ENCODE measurements around the gene VPS54. TPM values are rescaled to one million over a fixed set of nuclear protein-coding genes. Genes with fewer than 3 reads are reported as not detected.

The VPS54 gene
- total and polyA plus RNA-seq, 4 donors = 12.5 to 49.3 (median 15.7) TPM

DNA sequence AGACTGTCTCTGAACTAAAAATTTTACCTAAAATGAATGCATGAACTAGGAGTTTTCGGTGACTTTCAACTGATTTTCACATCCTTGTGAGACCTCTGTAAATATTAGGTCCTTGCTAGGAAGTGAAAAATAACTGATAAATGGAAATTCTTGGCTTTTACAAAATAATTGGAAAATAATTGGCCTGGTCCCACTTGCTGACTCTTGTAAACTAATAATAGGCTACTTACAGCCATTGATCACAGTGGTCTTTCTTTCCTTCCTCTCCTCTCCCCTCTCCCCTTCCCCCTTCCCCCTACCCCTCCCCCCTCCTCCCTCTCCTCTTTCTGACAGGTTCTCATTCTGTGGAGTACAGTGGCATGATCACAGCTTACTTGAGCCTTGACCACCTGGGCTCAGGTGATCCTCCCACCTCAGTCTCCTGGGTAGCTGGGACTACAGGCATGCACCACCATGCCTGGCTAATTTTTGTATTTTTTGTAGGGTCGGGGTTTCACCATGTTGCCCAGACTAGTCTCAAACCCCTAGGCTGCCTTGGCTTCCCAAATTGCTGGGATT is 139.3 kb downstream of the VPS54 start:
- Histone ChIP-seq H3K27ac (ENCODE audit: low read depth in 1 of 2, low read length in 1 of 2) (no peak overlapping the region), H3K27me3 (ENCODE audit: control insufficient read depth in 3 of 3, insufficient read depth in 3 of 3, low read length in 2 of 3) (no peaks in the 10 kb centered on the region), H3K36me3 (ENCODE audit: control insufficient read depth in 4 of 4, insufficient read depth in 4 of 4, low read length in 4 of 4) (peaks cover 6 to 44% (median 12%) of the 10 kb centered on the region in 4 donors), H3K9me3 (ENCODE audit: control insufficient read depth in 4 of 4, insufficient read depth in 3 of 4, low read length in 3 of 4) (no peaks in the 10 kb centered on the region), H3K4me1 (ENCODE audit: control insufficient read depth in 5 of 5, insufficient read depth in 5 of 5, low read length in 5 of 5) (peaks cover 0 to 16% (median 0%) of the 10 kb centered on the region in 5 donors), H3K9ac (ENCODE audit: insufficient read depth in 1 of 2, low read length in 2 of 2) (no peak overlapping the region), H3K4me3 (no peak overlapping the region)
- TF ChIP-seq CTCF (IDR thresholded peaks at IDR 0.05; ENCODE audit: control extremely low read depth, extremely low read depth) = no peak
- ATAC-seq (ENCODE audit: insufficient read depth, low FRiP score) = no peak
- 91 to 92% methylated on average over 2 of the region's 2 CpGs for WGBS, 2 donors
- no peak for DNase-seq

- DNase-seq = no peak
- 79 to 82% methylated on average over 1 of the region's 1 CpG for WGBS, 2 donors
- Histone ChIP-seq H3K36me3 (ENCODE audit: control insufficient read depth in 4 of 4, insufficient read depth in 4 of 4, low read length in 4 of 4) (peaks cover 8 to 41% (median 14%) of the 10 kb centered on the region in 4 donors), H3K4me1 (ENCODE audit: control insufficient read depth in 5 of 5, insufficient read depth in 5 of 5, low read length in 5 of 5) (peaks cover 0 to 28% (median 0%) of the 10 kb centered on the region in 5 donors), H3K9me3 (ENCODE audit: control insufficient read depth in 4 of 4, insufficient read depth in 3 of 4, low read length in 3 of 4) (peaks cover 0 to 5% (median 0%) of the 10 kb centered on the region in 4 donors), H3K27me3 (ENCODE audit: control insufficient read depth in 3 of 3, insufficient read depth in 3 of 3, low read length in 2 of 3) (no peaks in the 10 kb centered on the region), H3K4me3 (no peak overlapping the region), H3K9ac (ENCODE audit: insufficient read depth in 1 of 2, low read length in 2 of 2) (no peak overlapping the region), H3K27ac (ENCODE audit: low read depth in 1 of 2, low read length in 1 of 2) (no peak overlapping the region)
- TF ChIP-seq CTCF (IDR thresholded peaks at IDR 0.05; ENCODE audit: control extremely low read depth, extremely low read depth) = no peak
- no peak for ATAC-seq (ENCODE audit: insufficient read depth, low FRiP score)
These were observed 140.7 kb downstream of the VPS54 start for GRCh38 chr2:63878486-63878885.

- no peak overlapping the region for H3K9ac ChIP-seq (ENCODE audit: insufficient read depth in 1 of 2, low read length in 2 of 2)
- H3K27ac ChIP-seq (ENCODE audit: low read depth in 1 of 2, low read length in 1 of 2) = peak overlapping the region in 1 of 2 donors; percentile 92
- DNase-seq (no peak), ATAC-seq (ENCODE audit: insufficient read depth, low FRiP score) (no peak)
- WGBS, 2 donors = 60 to 69% methylated on average over 5 of the region's 5 CpGs
- H3K4me3 ChIP-seq = no peak overlapping the region
- TF ChIP-seq CTCF (IDR thresholded peaks at IDR 0.05; ENCODE audit: control extremely low read depth, extremely low read depth) = no peak
- peaks cover 0 to 41% (median 1%) of the 10 kb centered on the region in 5 donors for H3K4me1 ChIP-seq (ENCODE audit: control insufficient read depth in 5 of 5, insufficient read depth in 5 of 5, low read length in 5 of 5)
- peaks cover 1 to 34% (median 10%) of the 10 kb centered on the region in 4 donors for H3K36me3 ChIP-seq (ENCODE audit: control insufficient read depth in 4 of 4, insufficient read depth in 4 of 4, low read length in 4 of 4)
- peaks cover 0 to 5% (median 0%) of the 10 kb centered on the region in 4 donors for H3K9me3 ChIP-seq (ENCODE audit: control insufficient read depth in 4 of 4, insufficient read depth in 3 of 4, low read length in 3 of 4)
- H3K27me3 ChIP-seq (ENCODE audit: control insufficient read depth in 3 of 3, insufficient read depth in 3 of 3, low read length in 2 of 3) = no peaks in the 10 kb centered on the region
These were observed 142.9 kb downstream of the VPS54 start for GRCh38 chr2:63876311-63876710.

All from lung (tissue), 12 donors.